ENCODE results near the gene CENPT.
A peak's percentile ranks its signal among the peaks of the same experiment; 100 is the strongest.
"Not testable (repeated sequence)": the region's sequence is repeated elsewhere in the genome, so short reads cannot be mapped to it uniquely, and the experiment has no call there.

The CENPT gene

GRCh38 chr16:67873435-67874370, 26.2 kb upstream of the CENPT start:
- no peak for DNase-seq (ENCODE audit: low read depth)

DNA sequence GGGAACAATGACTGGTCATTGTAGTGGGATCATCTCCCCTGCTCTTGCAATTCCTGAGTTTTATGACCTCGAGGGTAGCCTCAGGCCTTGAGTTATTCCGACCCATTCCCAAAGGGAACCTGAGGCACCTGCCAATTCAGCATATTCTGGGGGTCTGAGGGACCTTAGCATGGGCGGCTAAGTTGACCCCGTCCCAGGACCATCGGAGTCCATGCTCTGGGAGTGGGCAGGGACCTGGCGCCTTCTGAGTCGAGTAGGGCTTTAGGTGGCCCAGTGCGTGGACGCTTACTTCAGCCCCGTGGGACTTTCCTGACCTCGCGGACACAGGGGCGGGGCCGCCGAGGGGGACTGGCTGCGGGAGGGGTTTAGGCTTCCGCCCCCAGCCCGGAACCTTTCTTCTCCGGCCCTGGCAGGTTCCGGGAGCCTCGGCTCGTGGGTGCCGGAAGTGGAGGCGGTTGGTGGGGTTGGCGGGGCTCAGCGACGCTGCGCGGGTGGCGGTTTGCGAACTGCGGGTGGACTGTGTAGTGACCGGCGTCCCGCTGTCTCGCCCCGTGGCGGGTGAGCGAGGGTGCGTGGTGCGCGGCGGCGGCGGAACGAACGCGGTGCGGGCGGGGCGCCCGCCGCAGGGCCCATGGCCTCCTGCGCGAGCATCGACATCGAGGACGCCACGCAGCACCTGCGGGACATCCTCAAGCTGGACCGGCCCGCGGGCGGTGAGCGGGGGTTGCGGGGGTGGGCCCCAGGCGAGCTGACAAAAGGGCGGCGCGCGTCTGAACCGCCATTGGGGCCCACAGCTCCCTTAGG, 25.3 kb upstream of the CENPT start, which contains the start of gene EDC4:
Gene EDC4, plus strand, starts transcription at position 422 of the 804 bp plus-strand sequence. Its CDS starts 210 bp downstream, at position 632.
- DNase-seq (ENCODE audit: low read depth): peak; percentile 83

DNA sequence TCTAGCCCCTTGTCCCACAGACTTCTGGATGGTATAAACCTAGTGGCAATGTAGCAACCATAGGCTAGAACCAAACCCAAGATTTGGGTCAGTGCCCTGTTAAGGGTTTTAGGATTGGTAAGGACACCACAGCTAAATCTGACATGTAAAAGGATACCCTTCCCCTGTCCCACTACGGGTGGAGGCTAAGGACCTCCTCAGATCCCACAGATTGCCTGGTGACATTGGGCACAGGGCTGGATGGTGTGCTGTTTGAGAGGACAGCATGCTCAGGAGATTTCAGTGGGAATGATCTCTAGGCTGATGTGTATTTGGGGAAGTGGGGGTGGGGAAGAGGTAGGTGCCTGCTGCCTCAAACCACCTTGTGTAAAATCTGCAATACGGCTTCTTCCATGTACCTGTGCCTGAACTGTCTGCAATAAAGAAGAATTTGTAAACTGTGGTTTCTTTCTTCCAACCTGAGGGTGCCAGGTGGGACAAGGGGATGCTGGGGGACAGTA, 24.7 kb upstream of the CENPT start:
- no peak for DNase-seq (ENCODE audit: low read depth)

DNA sequence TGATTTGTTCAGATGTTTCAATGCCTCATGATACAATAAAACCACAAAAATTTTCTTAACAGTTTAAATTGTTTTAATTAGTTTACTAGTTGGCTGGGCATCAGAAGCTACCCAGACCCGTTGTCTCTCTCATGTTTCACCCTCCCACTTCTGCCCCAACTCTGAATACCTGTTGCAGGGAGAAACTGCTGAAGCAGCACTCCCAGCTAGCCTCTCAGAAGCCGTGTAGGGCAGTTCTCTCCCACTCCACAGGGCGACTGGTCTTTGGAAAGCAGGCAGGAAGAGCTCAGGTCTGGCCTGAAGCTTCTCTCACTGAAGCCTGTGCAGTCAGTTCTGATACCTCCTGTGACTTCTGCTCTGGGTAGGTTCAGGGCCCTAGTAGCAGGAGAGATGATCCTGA, 23.8 kb upstream of the CENPT start:
- DNase-seq (ENCODE audit: low read depth): no peak

- DNase-seq (ENCODE audit: low read depth): no peak
Measured at GRCh38 chr16:67869653-67870052, 22.2 kb upstream of the CENPT start.

DNA sequence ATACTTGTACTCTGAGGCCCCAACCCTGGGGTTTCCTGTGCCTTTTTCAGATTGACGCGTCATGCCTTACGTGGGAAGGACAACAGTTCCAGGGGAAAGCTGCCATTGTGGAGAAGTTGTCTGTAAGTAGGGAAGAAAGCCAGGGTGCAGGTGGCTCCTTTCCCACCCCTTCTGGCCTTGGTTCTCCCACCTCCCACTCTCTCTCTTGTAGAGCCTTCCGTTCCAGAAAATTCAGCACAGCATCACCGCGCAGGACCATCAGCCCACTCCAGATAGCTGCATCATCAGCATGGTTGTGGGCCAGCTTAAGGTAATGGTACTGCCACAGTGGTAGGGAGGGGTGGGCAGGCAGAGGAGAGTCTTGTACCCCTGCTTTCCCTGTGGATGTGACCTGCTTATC, 20.8 kb upstream of the CENPT start:
- DNase-seq (ENCODE audit: low read depth): no peak

DNA sequence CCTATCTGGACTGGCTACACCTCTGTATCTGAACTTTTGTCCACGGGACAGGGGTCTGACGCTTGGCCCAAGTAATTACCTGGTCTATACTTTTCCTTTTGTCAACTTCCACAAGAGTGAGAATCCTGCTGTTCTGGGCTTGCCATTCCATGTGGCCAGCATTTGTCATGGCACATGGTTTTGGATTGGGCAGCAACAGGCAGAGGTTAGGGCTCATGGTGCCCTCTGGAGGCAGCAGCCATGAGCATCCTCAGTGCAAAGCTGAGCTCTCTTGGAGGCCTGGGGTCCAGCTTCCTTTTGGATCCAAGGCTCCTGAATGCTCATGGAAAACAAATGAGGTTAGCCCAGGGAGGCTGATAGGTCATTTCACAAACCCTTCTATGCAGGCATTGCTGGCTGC, 17.8 kb upstream of the CENPT start:
- no peak for DNase-seq (ENCODE audit: low read depth)

- DNase-seq (ENCODE audit: low read depth): no peak
Measured at GRCh38 chr16:67864594-67864993, 17.1 kb upstream of the CENPT start.

GRCh38 chr16:67864044-67864443, 16.6 kb upstream of the CENPT start:
- DNase-seq (ENCODE audit: low read depth): not testable (repeated sequence)

- no peak for DNase-seq (ENCODE audit: low read depth)
Measured at GRCh38 chr16:67862623-67863583, 15.4 kb upstream of the CENPT start.

DNA sequence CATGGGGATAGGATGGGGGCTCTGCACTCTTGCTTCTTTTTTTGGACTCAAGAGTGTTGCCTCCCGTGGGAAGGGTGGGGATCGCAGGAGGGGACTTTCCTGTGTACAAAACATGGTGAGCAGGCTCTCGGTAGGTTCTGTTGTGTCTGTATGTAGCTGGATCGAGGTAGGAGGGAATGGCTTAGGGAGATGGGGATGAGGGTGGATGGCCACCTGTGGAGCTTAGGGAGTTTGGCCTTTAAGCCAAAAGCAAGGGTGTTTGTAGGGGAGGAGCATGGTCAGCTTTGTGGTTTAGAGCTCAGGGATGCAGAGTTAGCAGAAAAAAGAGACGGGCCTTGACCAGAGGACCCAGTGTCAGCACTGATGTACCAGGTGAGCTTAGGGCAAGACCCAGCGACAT, 14.4 kb upstream of the CENPT start:
- DNase-seq (ENCODE audit: low read depth): no peak

DNA sequence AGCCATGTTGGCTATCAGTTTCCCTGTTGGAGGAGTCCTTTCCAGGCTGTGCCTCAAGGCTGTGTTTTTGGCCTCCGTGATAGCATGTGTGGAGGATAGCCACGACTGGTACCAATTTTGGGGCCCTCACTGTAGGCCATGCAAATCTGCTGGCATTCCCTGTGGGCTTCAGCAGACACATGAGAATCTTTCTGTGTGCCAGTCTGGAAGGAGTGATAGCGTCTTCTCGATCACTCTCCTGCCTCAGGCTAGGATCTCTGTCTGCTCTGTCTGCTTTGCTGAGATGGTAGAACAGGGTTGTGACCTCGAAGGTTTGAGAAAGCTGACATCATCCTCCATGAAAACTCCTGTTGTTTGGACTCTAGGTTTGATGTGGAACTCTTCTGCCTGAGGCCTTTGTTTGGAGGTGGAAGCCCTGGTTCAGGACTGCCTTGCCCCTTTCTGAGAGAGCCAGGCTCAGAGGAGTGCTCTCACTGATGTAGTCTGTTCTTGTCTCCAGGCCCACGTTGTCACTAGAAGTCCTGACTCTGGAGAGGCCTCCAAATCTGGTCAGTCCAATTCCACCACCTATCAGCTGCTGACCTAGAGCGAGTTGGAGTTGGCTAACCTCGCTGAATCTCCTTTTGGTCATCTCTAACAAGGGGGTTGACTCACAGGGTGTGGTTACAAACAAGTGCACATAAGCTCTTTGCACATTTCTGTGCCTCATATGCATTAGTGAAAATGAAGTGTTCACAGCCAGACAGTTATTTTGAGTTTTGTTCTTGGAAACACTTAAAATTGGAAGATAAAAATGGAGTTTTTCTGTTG, 13.3 kb upstream of the CENPT start:
- no peak for DNase-seq (ENCODE audit: low read depth)

GRCh38 chr16:67858500-67858899, 11.0 kb upstream of the CENPT start:
- DNase-seq (ENCODE audit: low read depth): no peak

DNA sequence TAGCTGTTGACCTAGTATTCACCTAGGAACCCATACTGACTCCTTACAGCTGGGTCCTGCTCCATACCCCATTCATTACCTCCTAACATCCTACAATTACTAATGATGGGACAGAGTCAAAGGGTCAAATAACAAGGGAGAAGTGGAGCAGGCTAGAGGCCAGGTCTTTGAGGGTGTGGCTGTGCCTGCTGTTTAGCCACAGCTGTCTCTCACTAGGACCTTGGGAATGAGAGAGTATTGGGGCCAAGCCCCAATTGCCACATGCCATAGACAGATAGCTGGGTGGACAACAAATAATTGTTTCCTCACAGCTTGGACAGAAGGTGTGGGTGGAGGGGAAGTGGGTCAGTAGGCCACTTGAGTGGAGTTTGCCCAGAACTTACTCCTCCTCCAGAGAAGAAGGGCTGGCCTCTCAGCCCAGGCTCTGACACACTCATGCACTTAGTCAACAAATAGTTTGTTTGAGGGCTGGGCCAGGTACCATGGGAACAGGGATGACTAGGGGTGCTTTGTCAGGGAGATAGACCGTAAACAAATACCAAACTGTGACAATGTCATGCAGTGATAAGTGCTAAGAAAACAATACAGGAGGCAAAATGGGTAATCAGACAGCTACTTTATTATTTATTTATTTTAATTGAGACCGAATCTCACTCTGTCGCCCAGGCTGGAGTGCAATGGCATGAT, 10.2 kb upstream of the CENPT start:
- no peak for DNase-seq (ENCODE audit: low read depth)

- no peak for DNase-seq (ENCODE audit: low read depth)
Measured at GRCh38 chr16:67856927-67857546, 9.5 kb upstream of the CENPT start.

DNA sequence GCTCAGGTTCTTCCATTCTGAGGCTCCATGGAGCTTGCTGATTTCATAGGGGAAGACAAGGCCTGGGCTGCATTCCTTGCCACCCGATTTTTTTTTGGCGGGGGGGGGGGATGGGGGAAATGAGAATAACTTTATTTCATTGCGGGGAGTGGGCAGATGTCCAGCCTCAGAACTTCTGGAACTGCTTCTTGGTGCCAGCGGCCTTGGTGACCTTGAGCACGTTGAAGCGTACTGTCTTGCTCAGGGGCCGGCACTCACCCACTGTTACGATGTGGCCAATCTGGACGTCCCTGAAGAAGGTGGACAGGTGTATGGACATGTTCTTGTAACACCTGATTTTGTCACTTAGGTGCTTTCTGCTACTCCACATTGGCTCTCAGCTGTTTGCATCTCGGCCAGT, 8.3 kb upstream of the CENPT start:
- DNase-seq (ENCODE audit: low read depth): no peak

DNA sequence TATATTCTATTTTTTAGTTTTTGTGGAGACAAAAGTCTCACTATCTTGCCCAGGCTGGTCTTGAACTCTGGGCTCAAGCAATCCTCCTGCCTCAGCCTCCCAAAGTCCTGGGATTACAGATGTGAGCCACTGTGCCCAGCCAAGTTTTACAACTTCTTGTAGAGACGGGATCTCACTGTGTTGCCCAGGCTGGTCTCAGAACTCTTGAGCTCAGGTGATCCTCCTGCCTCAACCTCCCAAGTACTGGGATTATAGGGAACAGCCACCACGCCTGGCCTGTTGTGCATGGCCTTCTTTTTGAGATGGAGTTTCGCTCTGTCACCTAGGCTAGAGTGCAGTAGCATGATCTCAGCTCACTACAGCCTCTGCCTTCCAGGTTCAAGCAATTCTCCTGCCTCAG, 6.2 kb upstream of the CENPT start:
- DNase-seq (ENCODE audit: low read depth): no peak

DNA sequence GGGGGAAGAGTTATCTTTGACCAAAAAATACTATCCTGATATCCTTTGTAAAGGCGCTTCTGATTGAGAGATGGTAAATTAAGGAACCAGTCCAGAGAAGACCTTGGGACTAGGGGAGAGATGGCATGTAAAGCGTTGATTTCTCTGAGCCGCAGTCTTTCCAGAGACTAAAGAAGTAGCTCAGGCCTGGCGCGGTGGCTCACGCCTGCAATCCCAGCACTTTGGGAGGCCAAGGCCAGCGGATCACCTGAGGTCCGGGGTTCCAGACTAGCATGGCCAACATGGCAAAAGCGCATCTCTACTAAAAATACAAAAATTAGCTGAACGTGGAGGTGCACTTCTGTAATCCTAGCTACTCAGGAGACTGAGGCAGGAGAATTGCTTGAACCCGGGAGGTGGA, 625 bp upstream of the CENPT start:
- DNase-seq (ENCODE audit: low read depth): no peak

DNA sequence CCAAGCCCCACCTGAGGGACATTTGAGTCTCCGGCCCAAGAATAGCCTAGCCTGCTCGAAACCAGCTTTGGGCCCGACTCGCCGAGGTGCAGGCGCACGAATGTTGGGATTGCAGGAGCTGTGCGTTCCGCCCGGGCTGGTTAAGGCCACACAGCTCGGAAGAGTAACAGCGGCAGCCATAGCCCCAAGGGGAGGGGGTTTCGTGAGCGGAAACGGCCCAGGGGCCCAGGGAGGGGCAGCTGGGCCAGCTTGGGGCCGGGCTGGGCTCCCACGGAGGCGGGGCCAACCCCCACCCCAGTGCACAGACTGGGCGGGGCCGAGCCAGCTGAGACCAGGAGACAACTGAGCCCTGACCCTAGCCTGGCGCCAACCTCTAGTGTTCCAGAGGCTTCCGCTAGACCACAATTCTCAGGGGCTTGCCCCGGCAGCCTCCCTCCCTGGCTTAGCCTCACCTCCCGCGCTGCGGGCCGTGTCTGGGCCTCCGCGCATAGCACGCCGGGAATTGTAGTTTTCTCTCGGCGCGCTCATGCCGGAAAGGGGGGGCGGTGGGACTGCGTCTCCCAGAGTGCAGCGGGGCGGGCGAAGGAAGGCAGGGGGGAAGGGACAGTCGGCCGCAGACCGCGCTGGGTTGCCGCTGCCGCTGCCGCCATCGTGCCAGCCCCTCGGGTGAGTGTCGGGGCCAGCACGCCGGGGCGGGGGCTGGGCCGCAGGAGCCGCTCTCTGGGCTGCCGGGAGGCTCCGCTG, 1.0 kb downstream of the CENPT start, which contains the start of gene NUTF2:
Gene NUTF2, plus strand, starts transcription at position 614 of the 744 bp plus-strand sequence. CDS start 18,198 bp downstream, outside the sequence.
- DNase-seq (ENCODE audit: low read depth): peak; percentile 94

Measured in stimulated activated CD8-positive, alpha-beta memory T cell treated with anti-CD3 and anti-CD28 coated beads, Interleukin-12 subunit alpha, Interleukin-12 subunit beta, amount 100 ng/mL, for 4 hours (primary cell).